IPS-15b (cell line): ENCODE data around the gene RARA.
A peak's percentile ranks its signal among the peaks of the same experiment; 100 is the strongest.
"Not testable (repeated sequence)": the region's sequence is repeated elsewhere in the genome, so short reads cannot be mapped to it uniquely, and the experiment has no call there.

Experiments
- H3K27me3 ChIP-seq: one replicate; pipeline ENCODE4 v1.6.1; 2013; ENCODE audit warnings: low read length; ENCODE audit not compliant: control insufficient read depth, insufficient read depth
- H3K36me3 ChIP-seq: one replicate; pipeline ENCODE4 v1.6.1; 2013; ENCODE audit warnings: low read length; ENCODE audit not compliant: control insufficient read depth, insufficient read depth
- H3K4me1 ChIP-seq: one replicate; pipeline ENCODE4 v1.6.1; 2013; ENCODE audit warnings: mild to moderate bottlenecking, low read length; ENCODE audit not compliant: control insufficient read depth, insufficient read depth
- H3K4me3 ChIP-seq: one replicate; pipeline ENCODE4 v1.5.1; 2013; ENCODE audit warnings: low read depth, low read length
- H3K9ac ChIP-seq: one replicate; pipeline ENCODE4 v1.6.1; 2013; ENCODE audit warnings: low read depth, mild to moderate bottlenecking, low read length
- H3K9me3 ChIP-seq: one replicate; pipeline ENCODE4 v1.6.1; 2013; ENCODE audit warnings: mild to moderate bottlenecking, low read length; ENCODE audit not compliant: control insufficient read depth, insufficient read depth

Gene RARA

GRCh38 chr17:40284085-40284713, 24.8 kb upstream of the RARA start:
- H3K4me3 ChIP-seq = no peak overlapping the region
- H3K9ac ChIP-seq = no peak overlapping the region
- H3K27me3 ChIP-seq = no peaks in the 10 kb centered on the region
- peaks cover 7% of the 10 kb centered on the region for H3K36me3 ChIP-seq
- H3K9me3 ChIP-seq = no peaks in the 10 kb centered on the region
- H3K4me1 ChIP-seq = peaks cover 8% of the 10 kb centered on the region

GRCh38 chr17:40286473-40286872, 22.5 kb upstream of the RARA start:
- no peaks in the 10 kb centered on the region for H3K9me3 ChIP-seq
- no peak overlapping the region for H3K4me3 ChIP-seq
- H3K9ac ChIP-seq = no peak overlapping the region
- H3K4me1 ChIP-seq = peaks cover 8% of the 10 kb centered on the region
- no peaks in the 10 kb centered on the region for H3K27me3 ChIP-seq
- peaks cover 16% of the 10 kb centered on the region for H3K36me3 ChIP-seq

DNA sequence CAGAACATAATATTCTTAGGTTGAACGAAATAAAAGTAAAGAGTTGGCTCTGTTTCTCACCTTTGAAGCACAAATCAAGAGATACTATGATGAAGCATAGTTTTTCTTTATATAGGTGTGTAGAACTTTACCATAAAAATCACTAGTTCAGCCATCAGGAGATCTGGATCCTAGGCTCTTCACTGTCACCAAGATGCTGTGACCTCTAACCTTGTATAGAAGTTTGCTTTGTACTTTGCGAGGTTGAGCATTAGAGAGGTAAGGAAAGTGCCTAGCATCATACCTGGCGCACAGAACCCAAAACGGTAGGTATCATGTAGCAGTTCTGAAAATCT, 21.9 kb upstream of the RARA start:
- Histone ChIP-seq H3K36me3 (peaks cover 16% of the 10 kb centered on the region), H3K4me1 (peaks cover 5% of the 10 kb centered on the region), H3K27me3 (no peaks in the 10 kb centered on the region), H3K9me3 (no peaks in the 10 kb centered on the region), H3K9ac (no peak overlapping the region), H3K4me3 (peak overlapping the region; percentile 45)

DNA sequence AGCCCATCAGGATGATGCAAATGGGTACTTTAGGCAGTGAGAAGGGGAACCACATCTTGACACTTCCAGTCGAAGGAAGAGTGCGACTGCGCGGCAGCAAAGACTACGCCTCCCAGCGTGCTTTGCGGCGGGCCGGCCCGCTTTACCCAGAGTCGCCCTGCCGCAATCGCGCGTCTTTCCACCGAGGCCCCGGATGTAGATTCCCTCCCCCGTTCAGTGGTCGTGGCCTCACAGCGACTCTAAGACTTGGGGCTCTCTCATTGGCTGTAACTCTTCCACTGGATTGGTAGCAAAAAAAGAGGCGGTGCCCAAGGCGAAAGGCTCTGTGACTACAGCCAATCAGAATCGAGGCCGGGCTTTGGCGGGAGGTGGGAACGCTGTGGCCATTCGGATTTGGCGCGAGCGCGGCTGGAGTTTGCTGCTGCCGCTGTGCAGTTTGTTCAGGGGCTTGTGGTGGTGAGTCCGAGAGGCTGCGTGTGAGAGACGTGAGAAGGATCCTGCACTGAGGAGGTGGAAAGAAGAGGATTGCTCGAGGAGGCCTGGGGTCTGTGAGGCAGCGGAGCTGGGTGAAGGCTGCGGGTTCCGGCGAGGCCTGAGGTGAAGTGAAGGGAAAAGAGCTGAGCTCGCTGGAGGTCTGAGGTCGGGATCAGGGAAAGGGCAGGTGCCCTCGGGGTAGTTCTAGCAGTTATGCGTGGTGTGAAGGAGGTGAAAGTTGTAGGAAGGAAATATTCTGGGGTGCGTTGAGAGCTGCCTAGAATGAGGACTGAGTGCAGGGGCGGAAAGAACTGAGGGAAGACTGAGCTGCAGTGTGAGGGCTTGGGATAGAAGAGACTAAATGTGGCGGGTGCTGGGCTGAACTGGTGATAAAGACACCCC, 21.2 kb upstream of the RARA start, which contains the start of gene CDC6:
CDC6 (plus strand) TSS at position 386 of the 876 bp plus-strand sequence. CDS start 1,542 bp downstream, outside the sequence.
- H3K9me3 ChIP-seq = no peaks in the 10 kb centered on the region
- H3K4me3 ChIP-seq = peak within 1 kb of the TSS; percentile 93
- H3K4me1 ChIP-seq = peaks cover 5% of the 10 kb centered on the region
- peak within 1 kb of the TSS; percentile 92 for H3K9ac ChIP-seq
- H3K36me3 ChIP-seq = peaks cover 16% of the 10 kb centered on the region
- no peaks in the 10 kb centered on the region for H3K27me3 ChIP-seq

- Histone ChIP-seq H3K4me3 (no peak overlapping the region), H3K36me3 (peaks cover 25% of the 10 kb centered on the region), H3K4me1 (peaks cover 5% of the 10 kb centered on the region), H3K9me3 (no peaks in the 10 kb centered on the region), H3K27me3 (no peaks in the 10 kb centered on the region), H3K9ac (no peak overlapping the region)
These were observed 18.2 kb upstream of the RARA start for GRCh38 chr17:40290629-40291280.

DNA sequence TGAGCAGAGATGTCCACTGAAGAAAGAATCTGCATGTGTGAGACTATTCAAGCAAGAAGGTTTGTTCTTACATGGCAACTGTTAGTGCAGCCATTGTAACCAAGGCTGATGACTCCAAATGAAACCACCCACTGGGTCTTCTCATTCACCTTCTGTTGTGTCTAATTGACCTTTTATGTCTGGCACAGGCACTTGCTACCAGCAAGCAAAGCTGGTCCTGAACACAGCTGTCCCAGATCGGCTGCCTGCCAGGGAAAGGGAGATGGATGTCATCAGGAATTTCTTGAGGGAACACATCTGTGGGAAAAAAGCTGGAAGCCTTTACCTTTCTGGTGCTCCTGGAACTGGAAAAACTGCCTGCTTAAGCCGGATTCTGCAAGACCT, 17.7 kb upstream of the RARA start:
- Histone ChIP-seq H3K4me1 (peaks cover 5% of the 10 kb centered on the region), H3K4me3 (no peak overlapping the region), H3K9me3 (no peaks in the 10 kb centered on the region), H3K36me3 (peaks cover 25% of the 10 kb centered on the region), H3K27me3 (no peaks in the 10 kb centered on the region), H3K9ac (no peak overlapping the region)

- H3K9me3 ChIP-seq = no peaks in the 10 kb centered on the region
- H3K4me1 ChIP-seq = peaks cover 3% of the 10 kb centered on the region
- H3K4me3 ChIP-seq = no peak overlapping the region
- no peaks in the 10 kb centered on the region for H3K27me3 ChIP-seq
- no peak overlapping the region for H3K9ac ChIP-seq
- peaks cover 35% of the 10 kb centered on the region for H3K36me3 ChIP-seq
These were observed 15.6 kb upstream of the RARA start for GRCh38 chr17:40293363-40293762.

GRCh38 chr17:40295488-40296436, 13.2 kb upstream of the RARA start:
- H3K9ac ChIP-seq = no peak overlapping the region
- H3K4me1 ChIP-seq = no peaks in the 10 kb centered on the region
- H3K27me3 ChIP-seq = no peaks in the 10 kb centered on the region
- no peak overlapping the region for H3K4me3 ChIP-seq
- H3K9me3 ChIP-seq = no peaks in the 10 kb centered on the region
- H3K36me3 ChIP-seq = peaks cover 36% of the 10 kb centered on the region

GRCh38 chr17:40297511-40297910, 11.5 kb upstream of the RARA start:
- H3K4me3 ChIP-seq = no peak overlapping the region
- no peaks in the 10 kb centered on the region for H3K27me3 ChIP-seq
- H3K9me3 ChIP-seq = no peaks in the 10 kb centered on the region
- H3K4me1 ChIP-seq = no peaks in the 10 kb centered on the region
- H3K36me3 ChIP-seq = peaks cover 34% of the 10 kb centered on the region
- no peak overlapping the region for H3K9ac ChIP-seq

GRCh38 chr17:40298726-40299125, 10.3 kb upstream of the RARA start:
- Histone ChIP-seq H3K9ac (no peak overlapping the region), H3K4me1 (peaks cover 3% of the 10 kb centered on the region), H3K36me3 (peaks cover 36% of the 10 kb centered on the region), H3K4me3 (no peak overlapping the region), H3K27me3 (no peaks in the 10 kb centered on the region), H3K9me3 (no peaks in the 10 kb centered on the region)

DNA sequence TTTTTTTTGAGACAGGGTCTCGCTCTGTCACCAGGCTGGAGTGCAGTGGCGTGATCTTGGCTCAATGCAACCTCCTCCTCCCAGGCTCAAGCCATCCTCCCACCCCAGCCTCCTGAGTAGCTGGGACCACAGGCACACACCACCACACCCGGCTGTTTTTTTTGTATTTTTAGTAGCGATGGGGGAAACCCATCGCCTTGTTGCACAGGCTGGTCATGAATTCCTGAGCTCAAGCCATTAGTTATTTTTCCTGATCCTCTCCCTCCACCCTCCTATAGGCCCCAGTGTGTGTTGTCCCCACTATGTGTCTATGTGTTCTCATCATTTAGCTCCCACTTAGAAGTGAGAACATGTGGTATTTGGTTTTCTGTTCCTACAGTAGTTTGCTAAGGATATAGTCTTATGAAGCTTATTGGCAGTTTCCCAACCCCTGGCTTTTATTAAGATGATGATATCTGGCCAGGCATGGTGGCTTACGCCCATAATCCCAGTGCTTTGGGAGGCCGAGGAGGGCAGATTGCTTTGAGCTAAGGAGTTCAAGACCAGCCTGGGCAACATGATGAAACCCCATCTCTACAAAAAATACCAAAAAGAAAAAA, 9.7 kb upstream of the RARA start:
- H3K4me3 ChIP-seq, H3K9me3 ChIP-seq, H3K9ac ChIP-seq, H3K4me1 ChIP-seq, H3K27me3 ChIP-seq: not testable (repeated sequence)
- peaks cover 32% of the 10 kb centered on the region for H3K36me3 ChIP-seq
